Stimulated activated naive B cell treated with anti-CD40 and anti-IgM and Interleukin-4, amounts not matched to agents 10 μg/mL and 1 μg/mL and 100 μg/mL, for 72 hours (primary cell): ENCODE measurements around the gene TBC1D16.

Source experiments
- ATAC-seq, 2 donors: fragments of 150-1000 bp; cut with Tn5 transposase; replicated peaks; 2 replicates each; pipeline ENCODE4 v1.10.0; 2021; ENCODE audit warnings: moderate library complexity in 1 of 2
- DNase-seq: peaks from one replicate; pipeline ENCODE4 v3.0.0; 2021
- H3K27ac Mint-ChIP-seq: one replicate; pipeline ENCODE4 v1.8.0; 2022; ENCODE audit warnings: mild to moderate bottlenecking, mixed read lengths
- H3K27me3 Mint-ChIP-seq, 2 donors: one replicate each; pipeline ENCODE4 v1.8.0; 2022; ENCODE audit warnings: mixed read lengths in 2 of 2
- H3K36me3 Mint-ChIP-seq, 2 donors: one replicate each; pipeline ENCODE4 v1.8.0; 2022; ENCODE audit warnings: mixed read lengths in 2 of 2, mild to moderate bottlenecking in 1 of 2
- H3K4me1 Mint-ChIP-seq, 2 donors: one replicate each; pipeline ENCODE4 v1.8.0; 2022; ENCODE audit warnings: mixed read lengths in 2 of 2, mild to moderate bottlenecking in 1 of 2
- H3K4me3 Mint-ChIP-seq, 2 donors: one replicate each; pipeline ENCODE4 v1.8.0; 2022; ENCODE audit warnings: mild to moderate bottlenecking in 2 of 2, mixed read lengths in 2 of 2, moderate library complexity in 1 of 2
- H3K9me3 Mint-ChIP-seq, 2 donors: one replicate each; pipeline ENCODE4 v1.8.0; 2022; ENCODE audit warnings: mixed read lengths in 2 of 2, mild to moderate bottlenecking in 1 of 2

Gene TBC1D16

DNA sequence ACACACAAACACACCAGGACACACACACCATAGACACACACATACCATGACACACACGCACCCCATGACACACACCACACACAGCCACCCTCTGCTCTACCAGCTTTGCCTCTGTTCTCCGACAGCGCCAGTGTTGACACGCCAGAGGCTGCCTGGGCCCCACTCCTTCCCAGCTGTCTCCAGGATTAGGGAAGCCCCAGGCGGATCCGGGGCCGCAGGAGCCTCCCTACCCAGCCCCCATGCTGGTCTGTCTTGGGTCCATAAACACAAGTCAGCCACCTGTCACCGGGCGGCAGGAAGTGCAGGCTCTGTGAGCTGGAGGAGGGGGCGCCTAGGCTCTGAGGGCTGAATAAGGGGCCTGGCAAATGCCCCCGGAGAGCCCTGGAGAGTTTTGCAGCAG, 10.5 kb downstream of the TBC1D16 start:
- Mint-ChIP-seq H3K36me3 (no peaks in the 10 kb centered on the region), H3K4me3 (no peak overlapping the region), H3K9me3 (peaks cover 0 to 2% of the 10 kb centered on the region in 2 donors), H3K27ac (no peak overlapping the region), H3K4me1 (no peaks in the 10 kb centered on the region), H3K27me3 (no peaks in the 10 kb centered on the region)
- no peak for ATAC-seq
- DNase-seq = no peak

DNA sequence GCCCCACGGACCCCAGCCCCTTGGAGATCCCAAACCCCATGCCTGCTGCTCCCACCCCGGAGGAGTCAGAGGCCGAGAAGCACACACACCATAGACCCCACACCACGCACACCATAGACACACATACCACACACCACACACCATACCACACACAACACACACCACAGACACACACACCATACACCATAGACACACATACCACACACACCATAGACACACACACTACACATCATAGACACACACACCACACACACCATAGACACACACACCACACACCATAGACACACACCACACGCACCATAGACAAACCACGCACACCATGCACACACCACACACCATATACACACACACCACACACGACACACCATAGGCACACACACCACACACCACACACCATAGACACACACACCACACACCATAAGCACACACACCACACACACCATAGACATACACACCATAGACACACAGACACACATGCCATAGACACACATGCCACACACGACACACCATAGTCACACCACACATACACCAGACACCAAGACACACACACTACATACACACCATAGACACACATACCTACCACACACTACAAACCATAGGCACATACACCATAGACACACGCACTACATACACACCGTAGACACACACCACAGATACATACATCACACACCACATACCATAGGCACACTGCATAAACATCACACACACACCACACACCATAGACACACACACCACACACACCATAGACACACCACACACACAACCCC, 11.3 kb downstream of the TBC1D16 start:
- Mint-ChIP-seq H3K27me3 (no peaks in the 10 kb centered on the region), H3K36me3 (no peaks in the 10 kb centered on the region), H3K9me3 (peaks cover 0 to 2% of the 10 kb centered on the region in 2 donors), H3K27ac (no peak overlapping the region), H3K4me3 (no peak overlapping the region), H3K4me1 (no peaks in the 10 kb centered on the region)
- DNase-seq = no peak
- ATAC-seq = no peak

DNA sequence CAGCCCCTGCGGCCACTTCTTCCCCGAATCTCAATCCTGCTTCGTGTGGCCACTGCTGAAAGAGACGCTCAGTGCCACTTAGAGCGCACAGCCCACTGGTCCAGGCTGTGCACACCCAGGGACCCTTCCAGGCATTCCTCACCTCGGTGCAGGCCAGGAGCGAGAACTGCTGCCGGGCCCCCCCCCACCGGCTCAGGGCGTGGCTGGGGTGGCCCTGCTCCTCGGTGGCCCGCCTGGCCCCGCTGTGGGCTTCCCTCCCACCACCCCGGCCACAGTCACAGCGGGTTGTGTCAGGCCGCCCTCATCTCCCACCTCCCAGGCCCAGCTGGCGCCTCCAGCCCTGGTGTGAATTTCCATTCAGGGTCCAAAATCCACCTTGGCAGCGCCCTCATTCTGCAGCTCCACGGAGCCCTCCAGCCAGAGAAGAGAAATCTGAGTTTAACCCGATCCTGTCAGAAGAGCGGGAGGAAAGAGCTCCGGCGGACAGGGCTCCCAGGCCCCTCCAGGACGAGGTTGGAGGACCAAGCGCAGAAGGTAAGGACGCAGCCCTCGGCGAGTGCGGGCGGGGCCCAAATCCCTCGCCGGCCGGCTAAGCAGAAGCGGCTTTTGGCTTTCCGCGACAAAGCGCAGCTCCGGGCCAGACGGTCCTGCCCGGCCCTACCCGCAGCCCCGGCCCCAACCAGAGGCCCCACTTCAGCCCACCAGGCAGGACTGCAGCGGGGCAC, 12.0 kb downstream of the TBC1D16 start:
- Mint-ChIP-seq H3K9me3 (peaks cover 0 to 2% of the 10 kb centered on the region in 2 donors), H3K27ac (no peak overlapping the region), H3K27me3 (no peaks in the 10 kb centered on the region), H3K36me3 (no peaks in the 10 kb centered on the region), H3K4me1 (no peaks in the 10 kb centered on the region), H3K4me3 (no peak overlapping the region)
- DNase-seq (no peak), ATAC-seq (no peak)

- Mint-ChIP-seq H3K27me3 (no peaks in the 10 kb centered on the region), H3K9me3 (peaks cover 0 to 2% of the 10 kb centered on the region in 2 donors), H3K36me3 (no peaks in the 10 kb centered on the region), H3K4me3 (no peak overlapping the region), H3K4me1 (no peaks in the 10 kb centered on the region), H3K27ac (no peak overlapping the region)
- ATAC-seq (no peak), DNase-seq (no peak)
Measured at GRCh38 chr17:80021600-80021999, 14.1 kb downstream of the TBC1D16 start.

- H3K4me1 Mint-ChIP-seq = no peaks in the 10 kb centered on the region
- H3K36me3 Mint-ChIP-seq = peaks cover 3 to 7% of the 10 kb centered on the region in 2 donors
- DNase-seq = no peak
- H3K4me3 Mint-ChIP-seq = no peak overlapping the region
- no peak overlapping the region for H3K27ac Mint-ChIP-seq
- ATAC-seq = no peak
- H3K27me3 Mint-ChIP-seq = no peaks in the 10 kb centered on the region
- peaks cover 4% of the 10 kb centered on the region in 2 donors for H3K9me3 Mint-ChIP-seq
Measured at GRCh38 chr17:80018917-80019651, 16.6 kb downstream of the TBC1D16 start.

DNA sequence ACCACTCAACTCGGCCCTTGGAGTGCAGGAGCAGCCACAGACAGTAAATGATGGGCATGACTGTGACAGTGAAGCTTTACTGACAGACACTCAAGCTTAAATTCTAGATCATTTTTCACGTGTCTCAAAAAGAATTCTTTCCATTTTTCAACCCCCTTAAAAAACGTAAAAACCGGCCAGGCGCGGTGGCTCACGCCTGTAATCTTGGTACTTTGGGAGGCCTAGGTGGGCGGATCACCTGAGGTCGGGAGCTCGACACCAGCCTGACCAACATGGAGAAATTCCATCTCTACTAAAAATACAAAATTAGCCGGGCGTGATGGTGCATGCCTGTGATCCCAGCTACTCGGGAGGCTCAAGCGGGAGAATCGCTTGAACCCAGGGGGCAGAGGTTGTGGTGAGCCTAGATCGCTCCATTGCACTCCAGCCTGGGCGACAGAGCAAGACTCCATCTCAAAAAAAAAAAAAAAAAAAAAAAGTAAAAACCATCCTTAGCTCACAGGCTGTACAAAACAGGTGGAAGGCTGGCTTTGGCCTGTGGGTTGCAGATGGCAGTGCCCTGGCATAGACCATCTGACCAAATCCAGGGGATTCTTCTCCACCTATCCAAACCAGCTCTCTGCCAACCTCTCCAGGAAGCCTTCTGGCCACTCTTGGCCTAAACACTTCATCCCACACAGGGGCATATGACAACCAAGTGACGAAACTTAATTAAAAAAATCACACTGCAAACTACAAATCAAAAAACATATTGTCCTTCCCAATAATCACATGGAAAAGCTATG, 18.3 kb downstream of the TBC1D16 start:
- H3K4me1 Mint-ChIP-seq = no peaks in the 10 kb centered on the region
- no peak overlapping the region for H3K27ac Mint-ChIP-seq
- H3K27me3 Mint-ChIP-seq = no peaks in the 10 kb centered on the region
- ATAC-seq = no peak
- no peak for DNase-seq
- H3K36me3 Mint-ChIP-seq = peaks cover 6 to 7% of the 10 kb centered on the region in 2 donors
- H3K4me3 Mint-ChIP-seq = no peak overlapping the region
- peaks cover 4 to 5% of the 10 kb centered on the region in 2 donors for H3K9me3 Mint-ChIP-seq

- Mint-ChIP-seq H3K36me3 (peaks cover 6 to 9% of the 10 kb centered on the region in 2 donors), H3K27me3 (peaks cover 0 to 4% of the 10 kb centered on the region in 2 donors), H3K4me3 (no peak overlapping the region), H3K4me1 (peaks cover 5 to 9% of the 10 kb centered on the region in 2 donors), H3K9me3 (peaks cover 3 to 4% of the 10 kb centered on the region in 2 donors), H3K27ac (no peak overlapping the region)
- DNase-seq = no peak
- ATAC-seq = no peak
Measured at GRCh38 chr17:80012765-80013741, 22.6 kb downstream of the TBC1D16 start.

- Mint-ChIP-seq H3K27ac (no peak overlapping the region), H3K36me3 (peaks cover 6 to 9% of the 10 kb centered on the region in 2 donors), H3K9me3 (peaks cover 3 to 4% of the 10 kb centered on the region in 2 donors), H3K27me3 (peaks cover 0 to 4% of the 10 kb centered on the region in 2 donors), H3K4me3 (no peak overlapping the region), H3K4me1 (peaks cover 5 to 9% of the 10 kb centered on the region in 2 donors)
- DNase-seq = no peak
- no peak for ATAC-seq
Measured at GRCh38 chr17:80011989-80012555, 23.6 kb downstream of the TBC1D16 start.

DNA sequence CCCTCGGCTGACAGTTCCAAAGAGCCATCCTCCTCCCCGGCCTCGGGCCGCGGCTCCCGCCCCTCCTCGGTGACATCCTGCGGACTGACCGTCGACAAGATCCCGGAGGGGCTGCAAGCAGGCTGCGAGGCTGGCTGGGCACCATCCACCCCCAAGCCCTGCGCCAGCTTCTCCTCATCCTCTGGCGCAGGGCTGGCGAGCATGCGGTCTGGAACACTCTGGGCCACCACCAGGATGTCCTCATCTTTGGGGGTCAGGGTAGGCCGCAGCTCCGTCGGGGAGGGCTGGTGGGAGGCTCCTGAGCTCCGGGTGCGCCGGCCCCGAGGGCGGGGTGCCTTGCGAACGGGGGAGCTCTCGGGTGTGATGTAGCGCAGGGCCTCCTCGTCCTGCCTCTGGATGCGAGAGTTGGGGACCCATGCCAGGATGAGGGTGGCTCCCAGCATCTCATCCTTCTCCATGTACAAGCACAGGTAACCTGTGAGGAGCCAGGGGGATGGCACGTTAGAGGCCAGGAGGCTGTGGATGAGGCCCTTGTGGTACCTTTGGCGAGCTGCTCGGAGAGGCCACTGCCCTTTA, 25.3 kb downstream of the TBC1D16 start:
- Mint-ChIP-seq H3K27me3 (peaks cover 4% of the 10 kb centered on the region in 2 donors), H3K36me3 (peaks cover 6 to 9% of the 10 kb centered on the region in 2 donors), H3K9me3 (peaks cover 3 to 4% of the 10 kb centered on the region in 2 donors), H3K27ac (no peak overlapping the region), H3K4me3 (no peak overlapping the region), H3K4me1 (peaks cover 11 to 18% of the 10 kb centered on the region in 2 donors)
- no peak for ATAC-seq
- no peak for DNase-seq

DNA sequence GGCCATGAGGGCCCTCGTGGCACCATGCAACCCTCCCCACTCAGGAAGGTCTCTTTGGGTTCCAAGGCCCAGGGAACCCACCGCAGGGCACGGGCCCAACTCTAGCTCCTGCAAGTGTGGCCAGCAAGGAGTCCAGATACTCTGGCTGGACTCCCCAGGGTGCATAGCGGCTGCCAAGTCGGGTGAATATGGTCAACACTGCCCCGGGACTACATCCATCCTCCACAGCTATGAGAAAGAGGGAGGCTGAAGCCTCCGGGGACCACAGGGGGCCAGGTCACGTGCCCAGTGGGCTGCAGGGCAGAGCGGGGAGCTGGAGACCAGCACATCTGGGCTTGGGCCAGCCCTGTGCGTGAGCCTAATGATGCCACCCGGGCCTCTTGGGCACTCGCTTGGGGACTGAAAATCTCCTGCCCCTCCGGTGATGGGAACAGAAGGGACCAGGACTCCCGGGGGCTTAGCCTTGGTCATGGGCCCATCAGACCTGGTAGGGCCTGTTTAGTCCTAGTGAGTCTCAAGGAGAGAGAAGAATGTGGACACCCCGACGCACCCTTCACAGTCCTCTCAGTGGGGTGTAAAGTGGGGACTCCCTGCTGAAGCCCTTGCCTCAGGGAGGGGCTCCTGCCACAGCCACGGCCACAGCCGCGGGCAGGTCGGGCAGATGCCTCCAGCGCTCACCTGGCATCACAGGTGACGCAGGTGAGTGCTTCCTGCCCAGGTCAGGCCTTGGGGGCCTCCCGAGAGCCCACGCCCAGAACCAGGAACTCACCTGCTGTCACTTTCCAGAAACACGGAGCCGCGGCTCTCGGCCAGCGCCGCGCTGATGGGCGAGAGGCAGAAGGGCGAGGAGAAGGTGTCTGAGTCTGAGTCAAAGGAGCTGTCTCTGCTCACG, 26.0 kb downstream of the TBC1D16 start:
- Mint-ChIP-seq H3K4me3 (no peak overlapping the region), H3K36me3 (peaks cover 5 to 6% of the 10 kb centered on the region in 2 donors), H3K9me3 (peaks cover 3 to 4% of the 10 kb centered on the region in 2 donors), H3K4me1 (peaks cover 11 to 18% of the 10 kb centered on the region in 2 donors), H3K27ac (no peak overlapping the region), H3K27me3 (peaks cover 4% of the 10 kb centered on the region in 2 donors)
- ATAC-seq (no peak), DNase-seq (no peak)

DNA sequence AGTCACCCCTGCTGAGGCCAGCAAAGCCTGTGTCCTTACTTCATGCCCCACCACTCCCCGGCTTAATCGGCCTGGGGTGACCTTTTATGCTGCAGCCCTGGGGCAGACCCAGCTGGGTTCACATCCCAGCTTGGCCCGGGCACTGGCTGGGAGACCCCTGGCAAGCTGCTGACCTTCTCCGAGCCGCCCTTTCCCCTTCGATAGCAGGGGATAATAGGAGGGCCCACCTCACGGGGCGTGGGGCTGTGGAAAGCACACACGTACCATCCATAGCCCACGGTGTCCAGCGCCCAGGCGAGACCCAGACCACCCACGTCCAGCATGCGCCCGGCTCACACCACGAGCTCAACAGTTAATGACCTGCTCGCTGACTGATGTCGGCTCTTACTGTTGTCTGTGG, 26.8 kb downstream of the TBC1D16 start:
- Mint-ChIP-seq H3K27me3 (peaks cover 4% of the 10 kb centered on the region in 2 donors), H3K4me1 (peaks cover 11 to 18% of the 10 kb centered on the region in 2 donors), H3K4me3 (no peak overlapping the region), H3K36me3 (peaks cover 2 to 3% of the 10 kb centered on the region in 2 donors), H3K9me3 (no peaks in the 10 kb centered on the region), H3K27ac (no peak overlapping the region)
- DNase-seq (no peak), ATAC-seq (no peak)
